HEK293 (cell line): Measurements from ENCODE around the gene RBBP5.

Experiments used
- CTCF ChIA-PET: fragments of 350-600 bp; formaldehyde crosslinking; extraction: SDS; loops from one replicate; lab custom pipeline; 2021; ENCODE audit warnings: antibody characterized with exemption; lab: Yijun Ruan, JAX
- POLR2A ChIA-PET: fragments of 300-600 bp; formaldehyde crosslinking; extraction: SDS; loops from one replicate; lab custom pipeline; 2020; ENCODE audit warnings: antibody characterized with exemption, inconsistent platforms; lab: Yijun Ruan, JAX
- H3K27ac ChIP-seq: fragments of 200-500 bp; sonication (Bioruptor generic); 2 replicates; pipeline ENCODE4 v1.5.1; 2014; ENCODE audit warnings: low read depth, low read length, control low read depth, inconsistent platforms; ENCODE audit errors: extremely low read depth
- H3K36me3 ChIP-seq, 2 experiments: fragments of 200-500 bp in 1 of 2; sonication (Bioruptor generic) in 1 of 2; 1 replicate in 1 of 2; 2 replicates in 1 of 2; pipeline ENCODE4 v1.5.1; 2014 to 2017; ENCODE audit warnings: inconsistent platforms in 2 of 2, low read length in 2 of 2; ENCODE audit not compliant: control insufficient read depth in 2 of 2, insufficient read depth in 1 of 2
- H3K4me1 ChIP-seq: fragments of 200-500 bp; sonication (Bioruptor generic); 2 replicates; pipeline ENCODE4 v1.5.1; 2014; ENCODE audit warnings: mild to moderate bottlenecking, low read length, inconsistent platforms; ENCODE audit not compliant: control insufficient read depth, insufficient read depth
- H3K4me3 ChIP-seq: 2 replicates; pipeline ENCODE4 v1.5.1; 2011; ENCODE audit warnings: low read depth, mild to moderate bottlenecking, control low read depth, low read length, moderate library complexity
- H3K9me3 ChIP-seq: fragments of 200-500 bp; sonication (Bioruptor generic); 2 replicates; pipeline ENCODE4 v1.5.1; 2014; ENCODE audit warnings: low read depth, low read length, inconsistent platforms; ENCODE audit not compliant: control insufficient read depth, insufficient read depth
- GLI4 ChIP-seq: fragments of 450-650 bp; formaldehyde crosslinking; IDR thresholded peaks from 2 replicates; pipeline ENCODE4 v1.5.1; 2016; ENCODE audit warnings: missing biosample characterization, missing genetic modification characterization
- MEIS1 ChIP-seq: sonication (generic); formaldehyde crosslinking; IDR thresholded peaks from 2 replicates; pipeline ENCODE4 v1.8.1; 2022; ENCODE audit warnings: missing genetic modification reagents, mild to moderate bottlenecking, borderline replicate concordance
- MYNN ChIP-seq: fragments of 450-650 bp; formaldehyde crosslinking; IDR thresholded peaks from 2 replicates; pipeline ENCODE4 v1.5.1; 2016; ENCODE audit warnings: missing biosample characterization, missing genetic modification characterization, borderline replicate concordance
- OVOL3 ChIP-seq: fragments of 450-650 bp; formaldehyde crosslinking; IDR thresholded peaks from 2 replicates; pipeline ENCODE4 v1.5.1; 2016; ENCODE audit warnings: missing biosample characterization, missing genetic modification characterization
- PRDM4 ChIP-seq: fragments of 450-650 bp; formaldehyde crosslinking; IDR thresholded peaks from 2 replicates; pipeline ENCODE4 v1.5.1; 2017; ENCODE audit warnings: missing biosample characterization, missing genetic modification characterization
- REST ChIP-seq: fragments of 450-650 bp; formaldehyde crosslinking; IDR thresholded peaks from 2 replicates; pipeline ENCODE4 v1.5.1; 2016; ENCODE audit warnings: missing biosample characterization, missing genetic modification characterization
- YY1 ChIP-seq: fragments of 450-650 bp; formaldehyde crosslinking; IDR thresholded peaks from 2 replicates; pipeline ENCODE4 v1.5.1; 2018; ENCODE audit warnings: missing biosample characterization, missing genetic modification characterization
- ZFP69B ChIP-seq: fragments of 450-650 bp; formaldehyde crosslinking; IDR thresholded peaks from 2 replicates; pipeline ENCODE4 v1.5.1; 2016; ENCODE audit warnings: missing biosample characterization, missing genetic modification characterization
- ZNF112 ChIP-seq: fragments of 450-650 bp; formaldehyde crosslinking; IDR thresholded peaks from 2 replicates; pipeline ENCODE4 v1.5.0; 2017; ENCODE audit warnings: missing biosample characterization, missing genetic modification characterization
- ZNF155 ChIP-seq: fragments of 450-650 bp; formaldehyde crosslinking; IDR thresholded peaks from 2 replicates; pipeline ENCODE4 v1.5.1; 2016; ENCODE audit warnings: missing biosample characterization, missing genetic modification characterization
- ZNF157 ChIP-seq: fragments of 450-650 bp; formaldehyde crosslinking; IDR thresholded peaks from 2 replicates; pipeline ENCODE4 v1.5.1; 2016; ENCODE audit warnings: missing biosample characterization, missing genetic modification characterization
- ZNF239 ChIP-seq: fragments of 450-650 bp; formaldehyde crosslinking; IDR thresholded peaks from 2 replicates; pipeline ENCODE4 v1.5.1; 2016; ENCODE audit warnings: missing biosample characterization, missing genetic modification characterization
- ZNF266 ChIP-seq: fragments of 450-650 bp; formaldehyde crosslinking; IDR thresholded peaks from 2 replicates; pipeline ENCODE4 v1.5.1; 2016; ENCODE audit warnings: missing biosample characterization, missing genetic modification characterization, low read depth
- ZNF423 ChIP-seq: fragments of 450-650 bp; formaldehyde crosslinking; IDR thresholded peaks from 2 replicates; pipeline ENCODE4 v1.5.1; 2016; ENCODE audit warnings: missing biosample characterization, missing genetic modification characterization
- ZNF561 ChIP-seq: fragments of 450-650 bp; IDR thresholded peaks from 2 replicates; pipeline ENCODE4 v1.5.1; 2018; ENCODE audit warnings: missing biosample characterization, missing genetic modification characterization, borderline replicate concordance
- ZNF571 ChIP-seq: fragments of 450-650 bp; formaldehyde crosslinking; IDR thresholded peaks from 2 replicates; pipeline ENCODE4 v1.5.0; 2017; ENCODE audit warnings: missing biosample characterization, missing genetic modification characterization
- ZNF707 ChIP-seq: fragments of 450-650 bp; formaldehyde crosslinking; IDR thresholded peaks from 2 replicates; pipeline ENCODE4 v1.5.1; 2016; ENCODE audit warnings: missing biosample characterization, missing genetic modification characterization
- TF ChIP-seq, protein P1 (sequence below): fragments of 450-650 bp; formaldehyde crosslinking; IDR thresholded peaks from 2 replicates; pipeline ENCODE4 v1.5.0; 2017; ENCODE audit warnings: missing biosample characterization, missing genetic modification characterization, borderline replicate concordance
- TF ChIP-seq, protein P2 (sequence below): fragments of 450-650 bp; formaldehyde crosslinking; IDR thresholded peaks from 2 replicates; pipeline ENCODE4 v1.5.1; 2016; ENCODE audit warnings: missing biosample characterization, missing genetic modification characterization

The RBBP5 gene

GRCh38 chr1:205064741-205065316 lies 56.9 kb downstream of the RBBP5 start (continued):
- no peak for TF ChIP-seq YY1
- TF ChIP-seq ZNF112 (tag by site-specific recombination), result no peak
- TF ChIP-seq ZNF423, result no peak
- no peak for TF ChIP-seq ZNF266 (tag by site-specific recombination)

- POLR2A ChIA-PET, result no interaction called here
- no peak for TF ChIP-seq ZFP69B
- no peak for TF ChIP-seq ZNF561 (tag by site-specific recombination)
- no peak for TF ChIP-seq MEIS1 (CRISPR knock-in tag)
- TF ChIP-seq, protein P1, sequence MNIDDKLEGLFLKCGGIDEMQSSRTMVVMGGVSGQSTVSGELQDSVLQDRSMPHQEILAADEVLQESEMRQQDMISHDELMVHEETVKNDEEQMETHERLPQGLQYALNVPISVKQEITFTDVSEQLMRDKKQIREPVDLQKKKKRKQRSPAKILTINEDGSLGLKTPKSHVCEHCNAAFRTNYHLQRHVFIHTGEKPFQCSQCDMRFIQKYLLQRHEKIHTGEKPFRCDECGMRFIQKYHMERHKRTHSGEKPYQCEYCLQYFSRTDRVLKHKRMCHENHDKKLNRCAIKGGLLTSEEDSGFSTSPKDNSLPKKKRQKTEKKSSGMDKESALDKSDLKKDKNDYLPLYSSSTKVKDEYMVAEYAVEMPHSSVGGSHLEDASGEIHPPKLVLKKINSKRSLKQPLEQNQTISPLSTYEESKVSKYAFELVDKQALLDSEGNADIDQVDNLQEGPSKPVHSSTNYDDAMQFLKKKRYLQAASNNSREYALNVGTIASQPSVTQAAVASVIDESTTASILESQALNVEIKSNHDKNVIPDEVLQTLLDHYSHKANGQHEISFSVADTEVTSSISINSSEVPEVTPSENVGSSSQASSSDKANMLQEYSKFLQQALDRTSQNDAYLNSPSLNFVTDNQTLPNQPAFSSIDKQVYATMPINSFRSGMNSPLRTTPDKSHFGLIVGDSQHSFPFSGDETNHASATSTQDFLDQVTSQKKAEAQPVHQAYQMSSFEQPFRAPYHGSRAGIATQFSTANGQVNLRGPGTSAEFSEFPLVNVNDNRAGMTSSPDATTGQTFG (tag by site-specific recombination), result no peak
- no peak for TF ChIP-seq ZNF155 (tag by site-specific recombination)
- TF ChIP-seq ZNF239, result no peak
- no peak for TF ChIP-seq OVOL3 (tag by site-specific recombination)
- no peaks in the 10 kb centered on the region for H3K36me3 ChIP-seq
- CTCF ChIA-PET, result interaction anchor here (0.7 to 5.9 kb wide), 4 partner anchors 10 to 211 kb away, joined by 3 to 282 read pairs (median 62); no protein-coding TSS in a partner anchor
- H3K9me3 ChIP-seq, result no peaks in the 10 kb centered on the region
- no peak overlapping the region for H3K4me3 ChIP-seq
- no peak overlapping the region for H3K27ac ChIP-seq
- H3K4me1 ChIP-seq, result no peaks in the 10 kb centered on the region
These were observed 57.5 kb downstream of the RBBP5 start for GRCh38 chr1:205064301-205064700.

- H3K4me3 ChIP-seq, result no peak overlapping the region
- TF ChIP-seq PRDM4 (tag by site-specific recombination), result no peak
- TF ChIP-seq ZNF157 (tag by site-specific recombination), result no peak
- no peak for TF ChIP-seq MYNN (tag by site-specific recombination)
- no peak for TF ChIP-seq ZNF571 (tag by site-specific recombination)
- TF ChIP-seq REST, result no peak
- TF ChIP-seq, protein P2, sequence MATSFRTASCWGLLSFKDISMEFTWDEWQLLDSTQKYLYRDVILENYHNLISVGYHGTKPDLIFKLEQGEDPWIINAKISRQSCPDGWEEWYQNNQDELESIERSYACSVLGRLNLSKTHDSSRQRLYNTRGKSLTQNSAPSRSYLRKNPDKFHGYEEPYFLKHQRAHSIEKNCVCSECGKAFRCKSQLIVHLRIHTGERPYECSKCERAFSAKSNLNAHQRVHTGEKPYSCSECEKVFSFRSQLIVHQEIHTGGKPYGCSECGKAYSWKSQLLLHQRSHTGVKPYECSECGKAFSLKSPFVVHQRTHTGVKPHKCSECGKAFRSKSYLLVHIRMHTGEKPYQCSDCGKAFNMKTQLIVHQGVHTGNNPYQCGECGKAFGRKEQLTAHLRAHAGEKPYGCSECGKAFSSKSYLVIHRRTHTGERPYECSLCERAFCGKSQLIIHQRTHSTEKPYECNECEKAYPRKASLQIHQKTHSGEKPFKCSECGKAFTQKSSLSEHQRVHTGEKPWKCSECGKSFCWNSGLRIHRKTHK, result no peak
- no peak for TF ChIP-seq ZNF707 (tag by site-specific recombination)
- TF ChIP-seq GLI4 (tag by site-specific recombination), result no peak
- no peaks in the 10 kb centered on the region for H3K36me3 ChIP-seq
- ChIA-PET CTCF (interaction anchor here (0.8 to 5.9 kb wide), 20 partner anchors 12 to 271 kb away, joined by 3 to 282 read pairs (median 11); partner anchors contain the start of gene RBBP5), POLR2A (no interaction called here)
- no peaks in the 10 kb centered on the region for H3K4me1 ChIP-seq
- no peaks in the 10 kb centered on the region for H3K9me3 ChIP-seq
- H3K27ac ChIP-seq, result no peak overlapping the region
These were observed 58.9 kb downstream of the RBBP5 start for GRCh38 chr1:205062895-205063294.
